Measurements from ENCODE around the gene GPATCH4.
"Not testable (repeated sequence)": the region's sequence is repeated elsewhere in the genome, so short reads cannot be mapped to it uniquely, and the experiment has no call there.

Gene GPATCH4

DNA sequence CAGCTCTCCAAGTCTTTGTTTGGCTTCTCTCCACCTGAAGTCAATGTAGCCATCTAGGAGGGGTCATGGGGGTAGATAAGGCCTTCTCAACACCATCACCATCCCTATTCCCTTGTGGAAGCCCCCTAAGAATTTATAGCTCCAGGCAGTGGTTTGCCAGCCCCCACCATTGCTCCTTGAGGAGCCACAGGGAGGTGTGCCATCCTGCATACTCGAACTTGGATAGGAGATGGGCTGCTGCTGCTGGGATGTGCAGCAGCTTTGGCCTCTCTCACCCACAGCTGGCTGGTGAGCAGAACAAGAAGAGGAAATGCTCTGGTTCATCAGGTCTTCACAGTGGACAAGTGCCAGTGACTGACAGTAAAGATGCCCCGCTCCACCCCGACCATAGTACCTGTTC lies 4.9 kb downstream of the GPATCH4 start:
- DNase-seq (ENCODE audit: low read depth in 2 of 2) = no peak

DNA sequence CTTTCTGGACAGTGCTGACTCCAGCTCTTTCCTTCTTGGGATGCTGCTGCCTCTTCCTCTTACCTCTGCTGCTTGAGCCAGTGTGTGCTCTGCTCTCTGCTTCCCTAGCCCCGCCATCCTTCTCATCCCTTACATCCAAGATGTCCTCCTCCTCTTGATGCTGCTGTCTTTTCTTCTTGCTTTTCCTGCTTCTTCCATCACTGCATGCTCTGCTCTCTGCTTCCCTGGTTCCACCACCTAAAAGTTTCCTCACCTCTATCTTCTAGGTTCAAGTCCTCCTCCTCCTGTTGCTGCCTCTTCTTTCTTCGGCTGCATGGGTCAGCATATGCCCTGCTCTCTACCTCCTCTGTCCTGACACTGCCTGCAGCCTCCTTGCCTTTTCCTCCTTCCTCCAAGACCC lies 6.3 kb downstream of the GPATCH4 start:
- no peak for DNase-seq (ENCODE audit: low read depth in 2 of 2)

DNA sequence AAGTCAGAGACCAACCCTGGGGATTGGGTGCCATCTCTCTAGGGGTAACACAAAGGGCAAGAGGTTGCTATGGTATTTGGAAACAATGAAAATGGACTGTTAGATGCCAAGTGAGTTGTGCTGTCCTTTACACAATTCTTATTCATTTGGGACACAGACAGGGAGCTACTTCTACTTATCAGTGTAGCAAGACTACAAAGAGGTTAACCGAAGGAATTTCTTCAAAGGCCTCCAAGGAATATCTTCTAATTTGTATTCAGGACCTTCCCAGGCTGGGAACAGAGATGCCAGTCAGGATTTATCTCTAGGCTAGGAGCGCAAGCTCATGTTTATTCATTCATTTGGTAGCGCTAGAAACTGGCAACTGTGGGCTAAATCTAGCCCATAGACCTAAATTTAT lies 7.1 kb downstream of the GPATCH4 start:
- no peak for DNase-seq (ENCODE audit: low read depth in 2 of 2)

DNA sequence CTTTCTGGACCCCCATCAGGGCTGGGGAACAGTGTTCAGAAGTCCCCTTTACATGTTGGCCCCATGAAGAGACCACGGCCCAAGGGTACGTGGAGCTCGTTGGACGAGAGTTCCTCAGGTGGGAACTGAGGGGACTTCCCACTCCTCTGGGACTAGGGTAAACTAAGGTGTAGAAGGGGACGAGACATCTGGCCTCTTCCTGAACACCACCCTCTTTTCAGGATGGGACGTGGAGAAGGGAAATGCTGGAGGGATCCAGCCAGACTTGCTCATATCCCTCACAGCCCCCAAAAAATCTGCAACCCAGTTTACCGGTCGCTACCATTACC lies 7.7 kb downstream of the GPATCH4 start:
- DNase-seq (ENCODE audit: low read depth in 2 of 2) = no peak

DNA sequence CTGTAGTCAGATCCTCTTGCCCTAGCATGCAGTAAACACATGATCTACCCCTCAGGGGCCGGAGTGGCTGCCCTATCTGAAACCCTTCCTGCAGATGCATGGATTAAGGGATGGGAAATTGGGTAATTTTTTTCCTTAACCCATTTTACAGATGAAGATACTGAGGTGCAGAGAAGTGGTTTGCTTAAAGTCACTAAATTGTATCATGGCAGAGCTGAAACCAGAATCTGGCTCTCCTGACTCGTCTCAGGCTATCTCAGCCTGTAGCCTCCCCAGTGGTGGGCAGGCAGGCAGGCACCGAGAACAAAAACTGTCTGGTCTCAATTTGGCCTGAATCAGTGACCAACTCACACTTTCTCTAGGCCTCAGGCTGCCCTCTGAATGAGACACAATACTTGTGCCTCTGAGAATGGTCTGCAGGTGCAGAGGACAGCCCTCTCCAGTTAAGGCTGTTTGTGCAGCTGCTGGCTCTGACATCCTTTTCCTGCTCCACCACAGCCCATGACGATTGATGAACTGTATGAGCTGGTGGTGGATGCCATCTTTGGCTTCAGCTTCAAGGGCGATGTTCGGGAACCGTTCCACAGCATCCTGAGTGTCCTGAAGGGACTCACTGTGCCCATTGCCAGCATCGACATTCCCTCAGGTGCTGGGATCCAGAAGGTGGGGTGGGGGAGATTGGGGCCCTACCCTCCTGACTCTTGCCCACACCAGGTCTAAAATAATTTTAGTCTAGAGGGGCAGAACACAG lies 8.2 kb downstream of the GPATCH4 start:
- no peak for DNase-seq (ENCODE audit: low read depth in 2 of 2)

DNA sequence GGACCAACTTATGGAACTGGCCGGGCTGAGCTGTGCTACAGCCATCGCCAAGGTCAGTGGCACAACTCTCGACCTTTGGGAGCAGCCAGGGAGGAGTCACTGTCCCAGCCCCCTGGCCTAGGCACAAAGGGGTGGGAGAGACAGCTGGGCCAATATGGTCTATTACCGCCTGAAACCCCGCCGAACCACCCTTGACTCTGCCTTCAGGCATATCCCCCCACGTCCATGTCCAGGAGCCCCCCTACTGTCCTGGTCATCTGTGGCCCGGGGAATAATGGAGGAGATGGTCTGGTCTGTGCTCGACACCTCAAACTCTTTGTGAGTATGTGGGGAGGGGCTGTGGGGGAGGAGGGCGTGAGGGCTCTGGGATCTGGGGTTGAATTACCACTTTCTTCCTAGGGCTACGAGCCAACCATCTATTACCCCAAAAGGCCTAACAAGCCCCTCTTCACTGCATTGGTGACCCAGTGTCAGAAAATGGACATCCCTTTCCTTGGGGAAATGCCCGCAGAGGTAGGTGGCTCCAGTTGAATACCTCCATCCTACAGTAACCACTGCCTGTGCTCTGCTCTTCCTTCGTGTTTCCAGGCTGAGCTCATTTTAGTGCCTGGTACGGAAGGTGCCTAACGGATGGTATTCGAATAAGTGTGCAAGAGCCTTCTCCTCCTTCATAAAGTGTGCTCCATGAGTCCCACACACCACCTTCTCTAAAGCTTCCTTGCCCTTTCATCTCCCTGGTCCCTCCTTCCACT lies 8.9 kb downstream of the GPATCH4 start:
- no peak for DNase-seq (ENCODE audit: low read depth in 2 of 2)

DNA sequence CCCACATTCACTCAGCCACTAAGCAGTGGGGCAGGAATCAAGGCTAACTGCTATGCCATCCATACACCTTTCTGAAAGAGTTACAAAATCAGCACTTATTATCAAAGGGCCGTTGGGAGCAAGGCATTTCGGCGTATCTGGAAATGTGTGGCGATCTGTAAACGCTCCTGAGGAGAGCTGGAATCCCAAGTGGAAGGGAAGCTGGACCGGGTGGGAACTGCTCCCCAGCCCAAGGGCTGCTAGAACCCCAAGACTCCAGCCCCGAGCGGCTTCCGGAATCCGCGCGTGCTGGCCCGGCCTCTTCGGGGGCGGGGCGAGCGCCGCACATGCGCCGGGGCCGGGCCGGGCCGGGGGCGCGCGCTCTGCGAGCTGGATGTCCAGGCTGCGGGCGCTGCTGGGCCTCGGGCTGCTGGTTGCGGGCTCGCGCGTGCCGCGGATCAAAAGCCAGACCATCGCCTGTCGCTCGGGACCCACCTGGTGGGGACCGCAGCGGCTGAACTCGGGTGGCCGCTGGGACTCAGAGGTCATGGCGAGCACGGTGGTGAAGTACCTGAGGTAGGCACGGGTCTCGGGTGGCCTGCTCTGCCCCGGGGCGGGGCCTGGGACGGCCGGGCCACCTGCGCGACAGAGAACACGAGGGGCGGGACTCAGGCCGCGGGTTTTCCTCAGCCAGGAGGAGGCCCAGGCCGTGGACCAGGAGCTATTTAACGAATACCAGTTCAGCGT lies 9.7 kb downstream of the GPATCH4 start, which contains the start of gene NAXE:
Gene NAXE, plus strand, starts transcription at position 345 of the 726 bp plus-strand sequence. Its CDS starts 29 bp downstream, at position 374.
- DNase-seq (ENCODE audit: low read depth in 2 of 2) = peak; percentile 32 to 48

DNA sequence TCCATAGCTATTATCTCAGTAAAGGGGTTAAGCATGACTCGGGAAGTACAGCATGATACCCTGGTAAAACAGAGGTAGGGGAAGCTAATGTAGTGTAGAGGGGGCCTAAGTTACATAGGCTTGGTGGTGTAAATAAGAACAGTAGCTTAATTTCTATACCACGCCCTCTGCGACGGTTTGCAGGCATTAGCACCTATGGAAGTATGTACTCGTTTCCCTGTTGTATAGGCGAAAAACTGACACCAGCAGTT lies 10.2 kb downstream of the GPATCH4 start:
- no peak for DNase-seq (ENCODE audit: low read depth in 2 of 2)

DNA sequence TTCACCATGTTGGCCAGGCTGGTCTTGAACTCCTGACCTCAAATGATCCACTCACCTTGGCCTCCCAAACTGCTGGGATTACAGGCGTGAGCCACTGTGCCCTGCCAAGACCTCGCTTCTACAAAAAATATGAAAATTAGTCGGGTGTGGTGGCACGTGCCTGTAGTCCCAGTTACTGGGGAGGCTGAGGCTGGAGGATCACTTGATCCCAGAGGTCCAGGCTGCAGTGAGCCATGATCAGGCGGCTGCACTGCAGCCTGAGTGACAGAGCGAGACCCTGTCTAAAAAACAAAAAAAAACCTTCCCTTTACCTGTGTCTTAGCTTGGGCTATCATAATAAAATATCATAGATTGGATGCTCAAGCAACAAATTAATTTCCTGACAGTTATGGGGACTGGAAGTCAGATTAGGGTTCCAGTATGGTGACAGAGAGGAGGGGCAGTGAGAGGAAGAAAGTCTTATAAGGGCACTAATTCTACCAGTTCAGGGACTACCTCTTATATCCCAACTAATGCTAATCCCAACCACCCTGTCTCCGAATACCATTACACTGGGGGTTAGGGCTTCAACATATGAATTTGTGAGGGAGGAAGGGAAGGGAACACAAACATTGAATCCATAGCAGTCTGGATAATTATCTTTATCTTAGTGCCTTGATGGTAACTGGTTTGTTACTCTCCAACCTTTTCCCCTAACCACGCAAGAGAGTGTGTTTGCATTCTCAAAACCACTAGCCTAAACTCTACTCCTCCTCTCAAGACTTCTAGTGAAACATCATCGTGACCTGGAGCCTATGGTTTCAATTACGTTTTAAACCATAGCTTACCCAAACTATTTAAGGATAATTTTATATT lies 10.7 kb downstream of the GPATCH4 start:
- no peak for DNase-seq (ENCODE audit: low read depth in 2 of 2)

DNA sequence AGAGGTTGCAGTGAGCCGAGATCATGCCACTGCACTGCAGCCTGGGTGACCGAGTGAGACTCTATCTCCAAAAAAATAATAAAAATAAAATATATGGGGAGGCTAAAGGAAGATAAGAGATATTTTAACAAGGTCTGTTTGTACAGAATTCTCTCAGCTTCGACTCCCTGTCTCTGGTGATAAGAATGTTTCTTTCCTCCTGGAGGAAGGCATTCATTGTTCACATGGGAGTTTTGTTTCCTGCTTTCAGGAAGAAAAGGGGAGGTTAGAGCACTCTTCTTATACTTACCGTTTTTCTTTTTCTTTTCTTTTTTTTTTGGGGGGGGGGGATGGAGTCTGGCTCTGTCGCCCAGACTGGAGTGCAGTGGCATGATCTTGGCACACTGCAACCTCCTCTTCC lies 11.7 kb downstream of the GPATCH4 start:
- no peak for DNase-seq (ENCODE audit: low read depth in 2 of 2)

DNA sequence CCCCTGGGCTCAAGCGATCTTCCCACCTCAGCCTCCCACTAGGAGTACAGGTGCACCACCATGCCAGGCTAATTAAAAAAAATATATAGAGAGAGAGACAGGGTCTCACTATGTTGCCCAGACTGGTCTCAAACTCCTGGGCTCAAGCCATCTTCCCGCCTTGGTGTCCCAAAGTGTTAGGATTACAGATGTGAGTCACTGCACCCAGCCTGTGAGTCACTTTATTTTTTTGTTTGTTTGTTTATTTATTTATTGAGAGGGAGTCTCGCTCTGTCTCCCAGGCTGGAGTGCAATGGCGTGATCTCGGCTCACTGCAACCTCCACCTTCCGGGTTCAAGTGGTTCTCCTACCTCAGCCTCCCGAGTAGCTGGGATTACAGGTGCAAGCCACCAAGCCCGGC lies 13.4 kb downstream of the GPATCH4 start:
- DNase-seq (ENCODE audit: low read depth in 2 of 2) = not testable (repeated sequence)

DNA sequence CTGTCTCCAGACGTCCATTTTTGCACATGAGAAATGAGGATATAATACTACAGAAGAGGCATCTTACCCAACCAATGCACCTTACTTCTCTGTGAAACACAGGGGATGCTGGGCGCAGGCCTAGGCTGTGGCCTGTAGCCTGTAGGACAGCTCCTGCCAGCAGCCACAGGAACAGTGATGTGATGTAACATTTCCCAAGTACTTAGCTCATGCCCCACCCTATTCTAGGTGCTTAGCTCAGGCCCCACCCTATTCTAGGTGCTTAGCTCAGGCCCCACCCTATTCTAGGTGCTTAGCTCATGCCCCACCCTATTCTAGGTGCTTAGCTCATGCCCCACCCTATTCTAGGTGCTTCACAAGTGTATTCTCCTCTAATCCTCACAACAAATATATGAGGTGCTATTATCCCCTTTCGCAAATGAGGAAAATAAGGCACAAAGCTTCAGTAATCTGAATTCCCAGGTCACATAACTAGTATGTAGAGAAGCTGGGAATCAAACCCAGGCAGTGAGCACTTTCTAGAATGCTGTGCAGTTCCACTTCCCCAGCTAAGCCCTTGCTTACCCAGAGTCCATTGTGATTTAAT lies 14.3 kb downstream of the GPATCH4 start:
- DNase-seq (ENCODE audit: low read depth in 2 of 2) = no peak

DNA sequence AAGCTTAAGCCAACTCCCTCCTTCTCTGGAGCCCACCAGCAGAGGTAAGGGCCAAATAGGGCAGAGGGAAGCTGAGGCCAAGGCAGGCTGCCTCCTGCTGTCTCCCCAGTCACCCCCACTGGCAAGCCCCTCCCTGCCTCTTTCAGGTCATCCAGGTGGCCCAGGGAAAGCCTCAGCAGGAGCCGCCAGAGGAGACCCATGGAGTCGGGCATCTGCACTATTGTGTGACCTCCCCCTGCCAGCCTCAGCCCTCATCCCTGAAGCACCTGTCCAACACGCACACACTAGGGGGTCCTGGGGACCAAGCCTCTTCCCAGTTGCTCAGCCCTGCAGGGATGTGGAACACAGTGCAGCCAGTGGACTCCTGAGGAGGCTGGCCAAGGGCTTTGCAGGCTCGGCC lies 15.0 kb downstream of the GPATCH4 start:
- no peak for DNase-seq (ENCODE audit: low read depth in 2 of 2)

DNA sequence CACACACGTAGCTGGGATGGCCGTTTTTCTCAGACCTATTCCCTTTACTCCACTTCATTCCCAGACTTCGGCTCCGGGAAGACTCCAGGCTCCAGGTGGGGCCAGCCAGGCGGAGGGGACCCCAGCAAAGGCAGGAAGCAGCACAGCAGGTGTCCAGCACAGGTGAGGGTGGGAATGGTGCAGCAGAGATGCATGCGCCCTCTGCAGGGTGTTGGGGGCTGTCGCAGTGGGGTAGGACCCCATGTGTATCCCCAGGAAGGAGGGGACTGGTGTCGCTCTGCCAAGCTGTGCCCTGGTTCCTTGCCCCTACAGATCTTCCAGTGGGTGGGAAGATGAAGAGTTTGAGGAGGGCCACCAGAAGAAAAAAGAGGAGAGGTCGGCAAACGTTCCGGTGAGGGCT lies 16.5 kb downstream of the GPATCH4 start:
- no peak for DNase-seq (ENCODE audit: low read depth in 2 of 2)

DNA sequence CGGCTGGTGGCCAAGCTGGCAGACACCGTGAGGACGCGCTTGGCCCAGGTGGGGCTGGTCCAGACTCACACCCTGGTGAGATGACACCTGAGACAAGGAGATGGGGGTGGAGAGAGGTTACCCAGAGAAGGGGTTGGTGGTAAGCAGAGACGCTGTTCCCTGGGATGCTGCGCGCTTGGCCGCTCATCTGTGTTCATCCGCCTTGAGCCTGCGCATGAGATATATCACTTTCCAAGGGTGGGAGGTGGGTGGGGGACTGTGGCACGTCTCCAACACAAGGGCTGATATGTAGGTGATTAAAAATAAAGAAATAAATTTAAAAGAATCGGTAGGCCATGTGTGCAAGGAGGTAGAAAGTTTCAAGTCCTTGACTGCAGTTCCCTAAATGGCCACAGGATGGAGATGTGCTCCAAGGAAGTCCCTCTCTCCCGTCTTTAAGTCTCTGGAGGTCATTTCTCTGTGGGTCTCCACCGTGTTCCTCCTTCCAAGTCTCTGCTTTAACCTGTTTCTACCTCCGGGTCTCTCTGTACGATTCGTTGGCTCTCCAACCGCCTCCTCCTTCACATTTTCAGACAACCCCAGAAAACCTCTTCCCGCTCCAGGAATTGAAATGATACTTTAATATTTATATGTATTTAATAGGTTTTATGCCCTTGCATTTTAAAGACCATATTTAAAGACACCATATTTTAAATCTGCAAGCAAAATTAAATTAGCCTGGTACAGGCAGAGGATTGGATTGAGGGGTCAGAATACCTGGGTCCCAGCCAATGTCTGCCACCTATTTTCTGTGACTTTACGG lies 17.3 kb downstream of the GPATCH4 start:
- peak in 1 of 2 donors; percentile 53 for DNase-seq (ENCODE audit: low read depth in 2 of 2)

DNA sequence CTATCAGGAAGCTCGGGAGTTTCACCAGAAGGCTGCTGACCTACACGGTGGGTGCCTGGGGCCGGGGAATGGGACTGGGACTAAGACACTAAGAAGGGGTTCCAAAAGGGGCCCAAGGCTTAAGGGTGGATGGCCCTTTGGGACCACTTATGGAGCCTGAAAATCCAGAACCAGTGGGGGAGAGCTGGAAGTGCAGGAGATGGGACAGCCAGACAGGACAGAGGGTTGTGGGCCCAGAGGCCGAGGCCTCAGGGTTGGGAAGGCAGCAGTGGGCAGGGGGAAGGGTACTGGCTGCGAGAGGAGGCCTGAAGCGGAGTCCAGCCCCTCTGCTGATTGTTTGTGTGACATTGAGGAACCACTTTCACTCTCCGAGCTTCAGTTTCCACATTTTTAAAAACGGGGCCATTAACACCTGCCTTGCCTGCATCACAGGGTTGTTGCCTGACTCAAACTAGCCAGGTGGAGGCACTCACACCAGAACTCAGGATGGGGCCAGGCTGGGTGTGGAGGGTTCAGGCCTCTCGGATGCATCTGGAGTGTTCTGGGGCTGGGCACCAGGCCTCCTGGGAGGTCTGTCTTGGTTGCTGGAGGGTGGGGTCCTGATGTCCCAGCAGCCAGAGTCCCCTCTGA lies 18.8 kb downstream of the GPATCH4 start:
- DNase-seq (ENCODE audit: low read depth in 2 of 2) = no peak

DNA sequence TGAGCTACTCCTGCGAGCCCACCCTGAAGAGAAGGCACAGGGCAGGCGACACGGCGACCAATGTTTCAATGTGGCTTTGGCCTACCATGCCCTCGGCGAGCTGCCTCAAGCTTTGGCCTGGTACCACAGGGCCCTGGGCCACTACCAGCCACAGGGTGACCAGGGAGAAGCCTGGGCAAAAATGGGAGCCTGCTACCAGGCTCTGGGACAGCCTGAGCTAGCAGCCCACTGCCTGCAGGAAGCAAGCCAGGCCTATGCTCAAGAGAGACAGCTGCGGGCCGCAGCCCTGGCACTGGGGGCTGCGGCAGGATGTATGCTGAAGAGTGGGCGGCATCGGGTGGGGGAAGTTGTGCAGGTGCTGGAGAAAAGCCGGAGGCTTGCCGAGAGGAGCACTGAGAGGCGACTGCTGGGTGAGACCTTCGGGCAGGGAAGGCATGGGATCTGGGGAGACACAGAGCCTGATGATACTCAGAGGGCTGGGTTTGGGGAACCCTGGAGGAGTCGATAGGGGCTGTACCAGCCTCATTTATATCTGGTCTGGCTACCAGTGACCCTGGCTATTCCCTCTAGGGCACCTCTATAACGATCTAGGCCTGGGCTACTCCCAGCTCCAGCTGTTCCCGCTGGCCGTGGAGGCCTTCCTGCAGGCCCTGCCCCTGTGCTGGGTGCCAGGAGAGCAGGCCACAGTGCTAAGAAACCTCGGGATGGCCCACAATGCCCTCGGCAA lies 19.5 kb downstream of the GPATCH4 start:
- peak in 1 of 2 donors; percentile 31 for DNase-seq (ENCODE audit: low read depth in 2 of 2)

DNA sequence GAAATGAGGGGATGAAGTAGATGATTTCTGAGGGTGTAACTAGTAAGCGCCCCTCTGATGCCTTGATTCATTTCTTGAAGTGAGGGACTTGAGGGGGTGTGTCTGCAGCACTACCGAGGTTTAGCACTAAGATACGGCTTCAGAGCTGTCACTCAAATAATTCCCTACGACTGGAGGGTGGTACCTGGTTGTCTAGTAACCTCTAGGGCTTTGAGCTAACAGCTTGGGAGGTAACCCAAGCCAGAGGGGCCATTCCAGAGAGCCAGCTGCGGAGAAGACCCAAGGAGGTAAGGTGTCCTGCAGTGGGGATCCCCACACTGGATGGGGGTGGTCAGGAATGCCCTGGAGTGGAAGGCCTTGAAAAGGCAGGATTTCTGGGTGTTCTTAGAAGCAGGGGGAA lies 21.8 kb downstream of the GPATCH4 start, which contains the start of gene TTC24:
Gene TTC24, plus strand, starts transcription at position 252 of the 400 bp plus-strand sequence. CDS start 1,642 bp downstream, outside the sequence.
- DNase-seq (ENCODE audit: low read depth in 2 of 2) = no peak

DNA sequence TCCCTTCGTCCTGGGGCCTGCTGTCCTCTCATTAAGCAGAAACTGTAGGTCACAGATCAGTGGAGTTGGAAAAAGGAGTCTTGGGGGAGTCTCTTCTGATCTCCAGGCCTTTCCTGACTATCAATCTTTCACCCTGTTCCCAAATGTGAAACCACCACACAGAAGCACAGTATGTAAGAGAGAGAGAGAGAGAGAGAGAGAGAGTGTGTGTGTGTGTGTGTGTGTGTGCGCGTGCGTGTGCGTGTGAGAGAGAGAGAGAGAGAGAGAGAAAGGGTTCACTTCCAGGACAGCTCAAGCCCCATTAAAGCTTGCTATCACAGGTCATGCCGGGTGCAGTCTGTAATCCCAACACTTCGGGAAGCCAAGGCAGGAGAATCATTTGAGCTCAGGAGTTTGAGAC lies 23.2 kb downstream of the GPATCH4 start:
- DNase-seq (ENCODE audit: low read depth in 2 of 2) = no peak

DNA sequence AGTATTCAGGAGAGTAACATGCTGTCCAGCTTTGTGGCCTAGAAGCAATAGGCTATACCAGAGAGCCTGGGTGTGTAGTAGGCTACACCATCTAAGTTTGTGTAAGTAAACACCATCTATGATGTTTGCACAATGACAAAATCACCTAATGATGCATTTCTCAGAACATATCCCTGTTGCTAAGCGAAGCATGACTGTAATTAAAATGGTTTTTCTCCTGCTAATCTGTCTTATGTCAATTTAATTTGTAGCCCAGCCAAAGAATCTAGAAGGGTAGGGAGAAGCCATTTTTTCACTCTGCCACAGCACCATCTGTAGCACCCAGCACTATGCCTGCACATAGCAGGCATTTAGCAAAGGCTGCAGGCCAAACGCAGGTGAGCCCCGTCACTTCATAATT lies 23.7 kb downstream of the GPATCH4 start:
- no peak for DNase-seq (ENCODE audit: low read depth in 2 of 2)

Data from stimulated activated CD8-positive, alpha-beta memory T cell treated with anti-CD3 and anti-CD28 coated beads, Interleukin-15, amount 100 ng/mL, for 4 hours (primary cell).